GM19328 (cell line): ENCODE results near the gene SYTL2.

Experiments
- ATAC-seq: cut with Tn5 transposase; IDR thresholded peaks from one replicate; pipeline ENCODE4 v1.9.1; 2021; ENCODE audit warnings: mild to moderate bottlenecking, moderate library complexity; ENCODE audit not compliant: unreplicated experiment

Gene SYTL2

DNA sequence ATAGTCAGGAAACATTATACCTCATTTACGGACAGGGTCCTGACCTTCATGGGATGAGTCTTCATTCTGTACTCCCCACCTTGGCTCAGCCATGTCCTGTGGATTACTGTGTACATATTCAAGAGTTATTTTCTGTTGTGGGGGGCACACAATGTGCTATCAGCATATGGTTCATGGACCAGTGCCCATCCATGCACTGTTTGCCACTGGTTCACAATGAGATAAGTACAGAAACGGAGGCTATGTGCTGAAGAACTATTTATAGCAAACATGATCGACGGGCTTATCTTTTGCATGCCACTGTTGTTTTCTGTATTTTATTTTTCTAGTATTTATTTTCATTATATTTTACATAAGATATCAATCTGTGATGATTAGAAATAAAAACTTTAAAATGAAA lies 68.6 kb downstream of the SYTL2 start:
- ATAC-seq, result no peak

DNA sequence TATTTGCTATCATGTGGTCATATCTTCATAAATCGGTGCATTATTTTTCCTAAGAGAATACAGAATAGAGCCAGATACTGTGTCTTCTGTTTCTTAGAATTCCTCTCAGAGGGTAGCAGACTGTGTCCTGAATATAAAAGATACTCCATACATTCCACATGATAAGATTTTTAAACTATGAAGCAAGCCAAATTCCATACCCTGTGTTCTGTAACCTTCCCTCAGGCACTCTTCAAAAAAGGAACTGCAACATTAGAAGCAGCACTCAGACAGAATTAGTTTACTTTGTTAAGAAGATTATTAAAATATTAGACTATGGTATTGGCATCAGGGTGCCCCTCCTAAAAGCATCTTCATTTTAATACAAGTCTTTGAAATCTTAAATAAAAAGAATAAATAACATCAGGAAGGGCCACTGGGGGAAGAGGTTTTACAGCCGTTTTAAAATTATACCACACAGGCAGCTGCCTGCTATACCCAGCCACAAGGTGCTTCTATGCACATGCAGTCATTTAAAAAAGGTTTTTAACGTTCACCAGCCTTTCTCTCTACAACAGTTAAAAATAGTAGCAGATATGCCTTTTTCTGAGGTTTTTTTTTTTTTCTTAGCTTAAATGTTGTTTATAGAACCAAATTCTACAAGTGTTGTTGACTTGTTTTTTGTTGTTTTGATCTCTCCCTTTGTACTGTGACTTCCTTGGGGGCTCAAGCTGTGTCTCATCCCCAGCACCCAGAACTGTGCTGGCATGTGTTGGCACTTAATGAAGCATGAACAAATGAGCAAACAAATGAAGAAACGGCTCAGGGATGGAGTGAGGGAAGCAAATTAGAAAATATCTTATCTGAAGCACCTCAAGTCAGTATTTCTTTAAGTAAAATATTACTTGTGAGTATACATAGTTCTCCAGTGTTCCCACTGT lies 70.2 kb downstream of the SYTL2 start:
- no peak for ATAC-seq

DNA sequence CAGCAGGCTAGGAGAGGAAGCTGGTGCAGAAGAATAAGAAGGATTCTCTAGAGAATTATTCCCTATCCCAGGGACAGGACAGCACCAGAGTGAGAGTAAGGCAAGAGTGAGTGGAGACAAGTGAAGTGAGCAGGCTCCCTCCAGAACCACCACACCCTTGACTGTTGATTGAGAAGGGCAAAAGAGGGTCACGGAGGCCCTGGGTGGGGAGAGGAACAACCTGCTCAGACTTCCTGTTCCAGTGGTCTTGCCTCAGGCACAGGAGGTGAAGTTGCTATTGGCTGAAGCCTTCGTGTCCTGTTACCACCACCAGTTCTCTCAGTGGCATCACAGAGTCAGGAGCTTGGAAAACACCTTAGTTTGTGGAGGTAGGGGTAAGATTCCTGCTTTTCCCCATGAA lies 73.2 kb downstream of the SYTL2 start:
- ATAC-seq, result no peak

DNA sequence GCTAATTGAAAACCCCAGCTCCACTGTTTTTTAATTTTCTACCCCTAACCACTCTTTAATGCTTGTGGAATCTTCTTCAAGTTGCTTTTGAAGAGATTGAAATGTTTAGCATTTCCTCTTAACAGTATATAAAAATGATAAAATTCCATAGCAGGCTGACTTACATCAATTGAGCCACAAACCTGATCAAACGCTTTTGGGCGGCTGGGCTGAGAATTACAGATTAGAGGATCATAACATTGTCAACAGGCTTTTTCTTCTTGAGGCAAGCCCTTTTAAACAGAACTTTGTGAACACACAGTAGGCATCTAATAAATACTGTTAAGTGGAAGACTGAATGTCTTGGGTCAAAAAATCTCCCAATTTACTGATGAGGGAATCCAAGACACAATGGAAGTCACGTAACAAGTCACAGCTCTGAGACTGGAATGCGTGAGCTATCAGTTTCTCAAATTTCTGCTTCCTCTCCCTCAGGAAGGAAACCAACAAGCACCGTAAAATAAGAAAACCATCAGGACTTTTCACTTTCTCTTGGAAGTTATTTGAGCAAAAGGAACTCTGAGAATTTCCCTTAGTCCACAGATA lies 75.0 kb downstream of the SYTL2 start:
- ATAC-seq, result no peak

DNA sequence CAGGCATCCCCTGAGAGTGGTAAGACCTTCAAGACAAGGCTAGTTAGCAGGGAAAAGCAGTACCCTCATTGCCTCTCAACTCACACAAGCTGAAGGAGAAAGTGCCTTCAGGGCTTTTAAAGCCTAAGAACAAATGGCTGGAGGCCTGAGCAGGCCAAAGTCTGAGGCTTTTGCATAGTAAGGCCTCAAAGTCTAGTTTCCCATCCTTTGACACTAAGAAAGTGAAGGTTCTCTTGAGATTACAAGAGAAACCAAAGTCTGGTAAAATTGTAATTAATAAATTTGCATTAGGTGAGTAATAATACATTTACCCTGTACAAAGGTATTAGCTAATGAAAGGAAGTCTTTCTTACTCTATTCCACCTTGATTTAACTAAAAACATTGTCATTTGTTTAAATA lies 78.0 kb downstream of the SYTL2 start:
- no peak for ATAC-seq

DNA sequence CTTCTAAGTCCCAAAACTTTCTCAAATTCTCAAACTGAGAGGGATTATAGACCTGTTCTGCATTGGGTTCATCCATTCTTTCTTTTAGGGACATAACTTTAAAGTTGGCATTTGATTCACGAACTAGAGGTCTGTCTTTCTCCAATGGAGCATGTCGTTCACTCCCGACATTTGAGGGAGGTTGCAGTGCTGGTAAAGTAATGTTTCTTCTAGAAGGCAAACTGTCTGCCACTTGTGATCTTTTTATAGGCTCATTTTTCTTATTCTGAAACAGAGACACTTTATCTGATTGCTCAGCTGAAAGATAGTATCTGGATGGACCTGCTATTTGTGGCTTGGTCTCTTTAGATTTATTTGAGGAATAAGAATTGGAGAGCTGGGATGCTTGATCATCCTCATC lies 84.6 kb downstream of the SYTL2 start:
- no peak for ATAC-seq

DNA sequence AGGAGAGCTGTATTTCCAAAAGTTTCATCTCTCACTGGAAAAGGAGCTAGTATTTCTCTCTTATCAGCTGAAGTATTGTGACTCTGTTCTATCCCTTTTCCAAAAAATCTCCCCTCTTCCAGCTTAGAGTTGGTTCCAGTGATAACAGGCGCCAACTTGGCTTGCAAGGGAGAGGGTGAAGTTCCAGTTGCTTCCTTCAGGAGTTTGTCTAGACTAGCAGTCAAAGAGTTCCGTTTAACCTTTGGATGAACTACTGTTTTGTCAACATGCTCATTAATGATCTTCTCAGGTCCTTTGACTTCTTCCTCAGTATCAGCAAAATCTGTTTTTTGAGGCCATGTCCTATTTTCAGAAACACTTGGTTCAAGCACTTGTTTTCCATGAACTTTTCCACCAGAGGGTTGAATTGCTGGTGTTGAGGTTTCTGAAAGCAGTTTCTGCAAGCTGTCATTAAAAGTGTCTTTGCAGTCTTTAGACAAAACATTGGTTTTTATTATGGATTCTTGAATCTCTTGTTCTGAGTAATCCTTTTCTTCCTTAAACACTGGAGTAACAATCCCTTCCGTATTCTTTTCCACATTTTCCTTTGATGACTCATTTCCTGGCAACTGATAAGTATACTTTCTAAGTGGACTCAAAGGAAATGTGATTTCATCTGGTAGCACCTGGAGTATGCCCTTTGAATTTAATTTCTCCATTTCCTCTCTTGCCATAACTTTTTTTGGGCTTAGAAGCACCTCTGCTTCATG lies 85.3 kb downstream of the SYTL2 start:
- ATAC-seq, result no peak

DNA sequence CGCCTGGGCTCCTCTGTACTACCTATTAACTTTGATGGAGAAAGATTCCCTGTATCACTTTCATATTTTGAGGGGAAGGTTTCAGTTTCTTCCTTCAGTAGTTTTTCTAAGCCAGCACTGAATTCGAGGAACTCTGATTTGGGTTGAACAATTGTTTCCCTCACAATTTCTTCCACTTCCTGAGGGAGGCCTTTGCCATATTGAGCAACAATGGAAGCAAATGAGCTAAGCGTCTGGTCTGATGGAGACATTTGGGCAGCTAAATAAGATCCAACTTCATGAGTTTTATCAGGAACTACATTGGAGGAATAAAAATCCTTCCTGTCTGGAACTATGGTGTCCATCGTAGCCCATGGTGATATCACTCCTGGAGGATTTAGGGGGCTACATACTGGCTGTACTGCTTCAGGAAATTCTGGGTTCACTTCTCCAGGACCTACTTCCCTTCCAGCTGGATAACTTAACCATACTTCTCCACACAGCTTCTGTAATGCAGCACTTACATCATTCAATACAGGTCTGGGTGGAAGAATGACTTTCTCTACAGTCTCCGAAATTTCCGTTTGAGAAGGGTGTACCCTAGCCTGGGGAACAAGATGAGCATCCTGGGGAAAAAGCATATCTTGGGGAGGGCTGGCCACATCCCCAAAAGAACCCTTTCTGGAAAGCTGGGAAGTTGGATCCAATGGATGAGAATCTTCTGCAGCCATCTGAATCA lies 86.0 kb downstream of the SYTL2 start:
- ATAC-seq, result no peak

DNA sequence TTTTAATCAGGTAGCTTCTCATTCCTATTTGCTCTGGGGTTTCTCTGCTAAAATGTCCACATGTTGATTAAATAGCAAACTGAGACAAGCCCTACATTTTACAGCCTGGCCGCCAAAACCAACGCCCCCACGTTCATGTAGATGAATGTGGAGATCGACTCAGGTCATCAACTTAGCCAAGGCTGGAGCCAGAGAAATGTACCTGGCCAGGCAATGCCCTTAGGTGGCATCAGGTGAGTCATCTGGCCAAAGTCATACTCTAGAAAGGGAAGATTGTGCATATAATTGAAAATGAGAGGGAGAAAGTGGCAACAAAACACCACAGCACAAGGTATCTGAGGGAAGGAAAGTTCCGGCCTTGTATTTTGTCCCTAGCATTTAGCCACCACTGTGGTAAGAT lies 87.9 kb downstream of the SYTL2 start:
- ATAC-seq, result no peak

DNA sequence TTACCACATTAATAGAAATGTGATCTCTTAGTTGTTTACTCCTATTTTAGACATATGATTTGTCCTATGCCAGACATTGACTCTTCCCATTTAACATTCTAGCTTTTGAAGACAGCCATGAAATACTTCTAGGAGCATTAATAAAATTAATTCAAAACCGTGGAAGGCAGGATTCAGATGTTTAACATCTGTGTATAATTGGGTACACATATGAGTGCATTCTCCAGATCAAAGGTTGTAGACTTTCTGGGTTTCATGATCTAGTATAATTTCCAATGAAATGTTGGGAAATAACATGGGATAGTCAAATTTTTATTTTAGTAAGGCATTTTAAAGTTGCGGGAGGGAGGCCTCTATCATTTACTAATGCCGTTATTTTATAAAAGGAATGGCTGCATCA lies 89.8 kb downstream of the SYTL2 start:
- ATAC-seq, result no peak

DNA sequence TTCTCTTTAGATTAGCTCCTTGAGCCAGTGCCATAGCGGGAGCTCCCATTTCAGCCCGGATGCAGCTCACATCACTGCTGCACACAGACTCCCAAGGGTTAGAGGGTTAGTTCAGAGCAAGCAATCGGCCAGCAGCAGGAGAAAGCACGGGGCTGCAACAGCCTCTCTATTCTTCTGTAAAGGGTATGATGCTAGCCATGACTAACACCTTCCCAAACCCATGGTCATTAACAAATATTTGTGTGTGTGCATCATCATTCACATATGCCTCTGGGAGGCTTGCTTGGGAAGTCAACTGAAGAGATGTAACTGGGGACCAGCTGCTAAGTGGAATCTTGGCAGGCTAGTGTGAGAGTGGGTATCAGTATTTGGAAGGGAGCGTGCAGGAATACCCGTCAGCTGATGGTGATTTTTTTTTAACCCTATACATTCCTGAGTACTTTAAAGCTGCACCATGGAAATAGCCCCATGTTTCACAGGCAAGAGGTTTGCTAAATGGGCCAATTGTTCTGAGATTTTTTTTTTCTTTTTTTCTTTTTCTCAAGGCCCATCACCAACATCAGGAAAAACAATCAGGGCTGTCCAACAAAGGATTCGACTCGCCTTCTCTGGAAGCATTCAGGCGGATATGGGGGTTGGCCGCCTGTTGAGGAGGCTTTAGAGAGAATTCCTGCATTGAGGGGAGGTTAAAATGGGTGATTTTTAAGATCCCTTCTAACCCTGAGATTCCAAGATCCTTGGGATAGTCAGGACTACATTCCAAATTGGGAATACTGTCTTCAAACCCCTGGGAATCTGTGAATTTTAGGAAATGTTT lies 91.7 kb downstream of the SYTL2 start:
- ATAC-seq, result no peak

DNA sequence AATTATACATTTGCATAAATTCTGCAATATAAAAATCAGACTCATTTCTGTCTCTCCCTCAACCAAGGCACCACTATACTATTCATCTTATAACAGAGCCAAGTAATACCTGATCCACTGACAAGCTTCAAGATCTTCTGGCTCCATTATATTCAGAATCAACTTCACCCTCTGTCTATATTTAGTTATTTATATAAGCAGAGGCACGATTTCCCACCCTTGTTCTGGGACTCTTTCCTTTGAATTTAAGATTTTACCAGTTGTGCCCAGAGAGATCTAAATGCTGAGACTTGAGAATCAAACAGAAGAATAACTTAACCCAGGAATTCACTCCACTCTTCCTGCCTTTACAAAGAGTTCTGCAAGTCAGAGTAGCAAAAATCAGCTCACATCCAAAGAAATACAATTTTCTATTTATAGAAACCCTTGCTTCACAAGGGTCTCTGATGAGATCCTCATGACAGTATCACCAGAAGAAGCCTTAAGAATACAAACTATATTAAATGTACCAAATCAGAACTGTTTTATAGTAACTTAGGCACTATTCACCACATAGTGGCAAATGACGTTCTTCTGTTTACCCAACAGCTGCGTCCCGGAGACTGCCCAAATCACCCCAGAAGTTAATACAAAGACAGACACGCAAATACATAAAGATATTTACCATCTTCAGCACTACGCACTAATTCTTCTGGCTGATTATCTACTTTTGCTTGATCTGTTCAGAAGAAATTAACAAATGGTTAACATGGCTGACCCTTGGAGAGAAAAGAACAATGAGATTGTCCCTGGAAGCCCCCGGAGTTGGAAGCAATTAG lies 92.6 kb downstream of the SYTL2 start:
- ATAC-seq, result no peak

DNA sequence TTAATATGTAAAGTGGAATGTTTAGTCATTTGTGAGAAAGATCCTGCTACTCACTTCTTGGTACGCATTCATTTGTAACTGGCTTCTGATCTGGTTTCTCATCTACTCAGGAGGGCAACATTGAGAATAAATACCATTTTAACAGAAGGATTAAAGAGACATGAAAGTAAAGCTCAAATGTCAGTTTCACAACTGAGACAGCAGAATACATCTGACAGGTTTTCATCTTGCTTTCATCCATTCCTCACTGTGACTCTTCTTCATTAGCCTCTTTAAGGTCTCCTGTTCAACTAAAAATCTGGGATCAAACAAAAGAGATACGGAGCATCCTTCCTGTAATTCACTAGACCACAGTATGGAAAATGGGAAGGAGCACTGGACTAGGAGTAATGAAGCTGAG lies 93.5 kb downstream of the SYTL2 start:
- no peak for ATAC-seq

DNA sequence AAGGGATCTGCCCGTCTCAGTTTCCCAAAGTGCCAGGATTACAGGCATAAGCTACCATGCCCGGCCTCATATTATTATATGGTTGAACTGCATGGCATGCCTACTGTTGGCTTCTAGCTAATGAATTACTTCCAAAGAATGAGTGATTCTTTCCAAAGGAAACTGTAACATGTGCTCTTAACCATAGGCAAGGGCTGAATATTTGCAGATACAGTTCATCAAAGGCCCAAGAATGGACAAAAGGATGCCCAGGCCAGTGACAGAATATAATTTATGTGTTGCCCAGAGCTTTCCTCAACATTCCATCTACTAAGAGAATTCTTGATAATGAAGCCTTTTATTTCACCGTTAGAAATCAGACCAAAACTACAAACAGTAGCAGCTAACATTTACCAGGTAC lies 98.0 kb downstream of the SYTL2 start:
- no peak for ATAC-seq

DNA sequence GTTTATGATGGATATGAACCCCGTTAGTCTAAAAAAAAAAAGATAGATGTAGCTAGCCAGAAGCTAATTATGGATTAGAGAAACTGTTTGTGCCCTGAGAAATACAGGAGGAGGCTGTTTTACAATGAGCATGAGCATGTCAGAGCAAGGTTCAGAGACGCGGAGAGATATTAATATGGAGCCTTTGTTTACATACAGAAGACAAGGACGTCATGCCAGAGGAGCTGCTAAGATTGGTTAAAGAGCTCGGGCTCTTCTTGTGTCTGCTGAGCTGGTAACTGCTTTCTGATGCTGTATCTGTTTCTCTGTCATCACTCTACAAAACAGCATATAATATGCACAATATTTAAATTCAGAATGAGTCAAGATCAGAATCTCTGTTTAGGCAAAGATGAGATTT lies 100.0 kb downstream of the SYTL2 start:
- ATAC-seq, result no peak

DNA sequence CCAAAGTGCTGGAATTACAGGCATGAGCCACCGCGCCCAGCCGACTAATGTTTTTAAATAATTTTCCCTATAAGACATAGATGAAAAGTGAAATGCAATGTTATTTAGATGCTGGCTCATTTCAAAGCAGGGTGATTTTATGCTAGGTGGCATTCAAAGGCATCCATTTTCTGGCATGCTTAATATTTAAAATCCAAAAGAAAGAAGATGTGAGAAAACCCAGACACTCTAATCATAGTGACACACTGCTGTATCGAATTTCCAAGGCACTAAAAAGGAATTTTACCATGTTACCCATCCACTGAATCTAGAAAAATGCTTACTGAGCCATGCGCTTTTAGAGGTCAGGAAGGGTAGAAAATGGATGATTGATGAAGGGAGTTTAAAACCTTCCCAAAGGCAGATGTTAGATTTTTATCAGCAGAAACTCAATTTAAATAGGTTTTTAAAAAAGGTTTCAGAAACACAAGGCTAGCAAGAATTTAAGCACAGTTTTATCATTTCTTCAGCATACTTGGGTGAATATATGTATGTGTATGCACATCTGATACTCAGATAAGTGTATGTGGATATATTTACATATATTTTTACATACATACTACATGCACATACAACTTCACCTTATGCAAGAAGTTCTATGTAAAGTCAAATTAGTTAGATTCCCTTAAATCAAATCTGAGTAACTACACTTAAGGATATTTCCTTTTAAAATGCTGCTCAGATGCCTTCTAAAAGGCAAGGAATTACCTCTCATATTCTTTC lies 100.8 kb downstream of the SYTL2 start:
- no peak for ATAC-seq

DNA sequence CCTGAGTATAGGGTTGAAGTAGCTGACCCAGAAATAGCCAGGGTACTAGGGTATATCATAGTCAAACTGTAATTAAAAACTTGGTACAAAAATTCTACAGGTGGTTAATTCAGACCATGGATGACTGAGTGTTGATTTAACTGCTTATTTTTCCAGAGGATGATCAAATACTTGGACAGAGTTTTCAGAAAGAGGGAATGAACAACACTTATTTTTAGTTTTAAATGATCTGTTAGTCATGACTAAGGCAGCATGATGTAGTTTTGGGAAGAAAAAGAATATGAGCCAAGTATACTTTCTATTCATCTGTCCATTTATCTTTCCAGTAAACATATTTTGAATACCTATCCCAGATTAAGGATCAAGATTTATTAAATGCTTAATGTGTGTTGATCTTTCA lies 105.1 kb downstream of the SYTL2 start:
- ATAC-seq, result no peak

DNA sequence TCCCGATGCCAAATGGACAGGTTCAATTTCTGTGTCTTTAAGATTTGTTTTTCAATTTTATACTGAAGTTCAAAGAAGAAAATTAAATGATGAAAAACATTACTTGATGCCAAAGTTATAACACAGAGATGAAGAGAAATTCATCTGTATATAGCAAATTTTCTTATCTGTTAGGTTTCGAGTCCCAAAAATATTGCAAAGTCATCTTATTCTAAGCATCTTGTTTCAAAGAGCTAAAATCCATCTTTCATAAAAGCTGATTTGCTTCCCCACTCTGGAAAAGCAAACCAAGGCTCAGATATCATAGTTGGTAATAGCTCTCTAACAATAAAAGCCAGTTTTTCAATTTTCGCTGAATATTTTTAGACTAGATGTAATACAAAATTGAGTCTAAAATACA lies 106.0 kb downstream of the SYTL2 start:
- no peak for ATAC-seq
